HL-60 (cell line): ENCODE results near the gene GRM4.

Source experiments
- DNase-seq, 2 experiments: peaks; one replicate each; pipeline ENCODE4 v3.0.0-alpha.2; 2010 to 2020; ENCODE audit warnings: low read depth in 1 of 2, low spot score in 1 of 2
- H3K27ac ChIP-seq: fragments of 250-450 bp; sonication (Bioruptor Pico); replicated peaks from 2 replicates; pipeline ENCODE4 v1.5.1; 2020; ENCODE audit warnings: mild to moderate bottlenecking, moderate library complexity
- H3K27me3 ChIP-seq: fragments of 250-450 bp; sonication (Bioruptor Pico); 2 replicates; pipeline ENCODE4 v1.5.1; 2021; ENCODE audit warnings: mild to moderate bottlenecking, moderate library complexity; ENCODE audit not compliant: insufficient read depth, poor library complexity, severe bottlenecking
- H3K4me3 ChIP-seq: replicated peaks from 2 replicates; pipeline ENCODE4 v1.5.1; 2011; ENCODE audit warnings: mild to moderate bottlenecking, control low read depth, low read length; ENCODE audit not compliant: insufficient read depth
- CTCF ChIP-seq: IDR thresholded peaks from one replicate; pipeline ENCODE4 v1.5.1; 2011; ENCODE audit warnings: low read length, control low read depth, inconsistent platforms; ENCODE audit not compliant: insufficient read depth
- GABPA ChIP-seq: IDR thresholded peaks from 2 replicates; pipeline ENCODE4 v1.6.1; 2012; ENCODE audit warnings: low read depth
- POLR2AphosphoS5 ChIP-seq: IDR thresholded peaks from 2 replicates; pipeline ENCODE4 v1.6.1; 2012; ENCODE audit warnings: low read depth
- REST ChIP-seq: IDR thresholded peaks from 2 replicates; pipeline ENCODE4 v1.6.1; 2012; ENCODE audit warnings: low read depth; ENCODE audit not compliant: insufficient replicate concordance
- SPI1 ChIP-seq: IDR thresholded peaks from 2 replicates; pipeline ENCODE4 v1.6.1; 2012; ENCODE audit warnings: low read depth, mild to moderate bottlenecking, borderline replicate concordance

GRM4 gene

DNA sequence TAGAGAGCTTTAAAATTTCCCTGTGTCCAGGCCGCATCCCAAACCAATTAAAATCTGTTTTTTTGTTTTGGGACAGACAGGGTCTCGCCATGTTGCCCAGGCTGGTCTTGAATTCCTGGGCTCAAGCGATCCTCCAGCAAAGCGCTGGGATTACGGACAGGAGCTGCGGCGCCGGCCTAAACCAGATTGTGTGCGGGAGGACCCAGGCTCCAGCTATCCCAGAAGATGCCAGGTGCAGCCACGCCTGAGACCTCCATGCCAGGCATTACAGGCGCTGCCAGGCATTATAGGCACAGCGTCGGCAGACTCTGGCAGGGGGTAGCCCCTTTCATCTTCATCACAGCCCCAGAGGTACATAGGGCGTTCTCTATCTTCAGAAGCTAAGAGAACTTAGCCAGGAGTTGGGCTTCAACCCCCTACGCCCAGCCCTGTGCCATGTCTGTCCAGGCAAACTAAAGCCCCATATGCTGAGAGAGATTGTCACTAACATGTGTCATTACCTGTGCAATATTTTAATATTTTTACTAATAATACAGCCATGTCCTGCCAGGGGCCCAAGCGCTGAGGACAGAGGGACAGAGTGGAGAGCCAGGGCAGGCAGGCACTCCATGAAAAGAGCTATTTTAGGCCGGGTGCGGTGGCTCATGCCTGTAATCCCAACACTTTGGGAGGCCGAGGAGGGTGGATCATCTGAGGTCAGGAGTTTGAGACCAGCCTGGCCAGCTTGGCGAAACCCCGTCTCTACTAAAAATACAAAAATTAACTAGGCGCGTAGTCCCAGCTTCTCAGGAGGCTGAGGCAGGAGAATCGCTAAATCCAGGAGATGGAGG lies 9.8 kb upstream of the GRM4 start:
- DNase-seq = no peak
- Histone ChIP-seq H3K27me3 (peaks cover 26% of the 10 kb centered on the region), H3K4me3 (no peak overlapping the region), H3K27ac (no peak overlapping the region)
- no peak for TF ChIP-seq SPI1
- TF ChIP-seq GABPA = no peak
- no peak for TF ChIP-seq REST
- no peak for TF ChIP-seq CTCF
- no peak for TF ChIP-seq POLR2AphosphoS5

GRCh38 chr6:34154668-34155447 lies 9.0 kb upstream of the GRM4 start:
- peak; percentile 18 to 43 for DNase-seq
- peaks cover 26% of the 10 kb centered on the region for H3K27me3 ChIP-seq
- H3K27ac ChIP-seq = no peak overlapping the region
- TF ChIP-seq SPI1 (no peak), REST (no peak), CTCF (peak; percentile 86), GABPA (no peak)
- no peak overlapping the region for H3K4me3 ChIP-seq

GRCh38 chr6:34152806-34153520 lies 7.1 kb upstream of the GRM4 start:
- no peak for TF ChIP-seq CTCF
- no peak for TF ChIP-seq REST
- no peak for TF ChIP-seq GABPA
- Histone ChIP-seq H3K4me3 (no peak overlapping the region), H3K27ac (no peak overlapping the region), H3K27me3 (peaks cover 26% of the 10 kb centered on the region)
- no peak for DNase-seq
